SU-DHL-6 (cell line): ENCODE data around the gene ZNF675.

Source experiments
- CTCF ChIP-seq: fragments of 200-600 bp; sonication (generic); IDR thresholded peaks from one replicate; pipeline ENCODE4 v1.5.1; 2017; ENCODE audit warnings: antibody characterized with exemption, mild to moderate bottlenecking, low read length, moderate library complexity; ENCODE audit not compliant: insufficient read depth, poor library complexity, severe bottlenecking
- EZH2phosphoT487 ChIP-seq: fragments of 200-600 bp; sonication (generic), shearing (Covaris generic); conservative IDR thresholded peaks from 2 replicates; pipeline ENCODE4 v1.6.1; 2018; ENCODE audit warnings: mild to moderate bottlenecking, antibody characterized with exemption, low read length, moderate library complexity, mixed read lengths

- TF ChIP-seq CTCF (no peak), EZH2phosphoT487 (no peak)
Measured at GRCh38 chr19:23699521-23699860, 12.5 kb upstream of the ZNF675 start.
